ENCODE data around the gene CERS6.

- TF ChIP-seq CTCF (IDR thresholded peaks at IDR 0.05), result no peak
- TF ChIP-seq POLR2A (IDR thresholded peaks at IDR 0.05), result no peak
Observed at GRCh38 chr2:168650139-168650538, 194.1 kb downstream of the CERS6 start.

Data from esophagus squamous epithelium (tissue), 4 donors.